ENCODE results near the gene FNDC11. TPM values are rescaled to one million over a fixed set of nuclear protein-coding genes. Genes with fewer than 3 reads are reported as not detected.
"Not testable (repeated sequence)": the region's sequence is repeated elsewhere in the genome, so short reads cannot be mapped to it uniquely, and the experiment has no call there.

FNDC11 gene
- total RNA-seq, 1 experiment from 2014 or later, result 2.5 TPM

GRCh38 chr20:63513207-63513606, 40.8 kb upstream of the FNDC11 start:
- no peaks in the 10 kb centered on the region for H3K79me1 ChIP-seq (ENCODE audit: insufficient read depth, low read depth, low read length, poor library complexity, severe bottlenecking)
- H2BK12ac ChIP-seq (ENCODE audit: insufficient read length, low read depth, low read length), result no peak overlapping the region
- H2BK5ac ChIP-seq (ENCODE audit: insufficient read length, low read length), result no peak overlapping the region
- H3K27me3 ChIP-seq (ENCODE audit: insufficient read depth, low read length), result no peaks in the 10 kb centered on the region
- H2BK20ac ChIP-seq (ENCODE audit: low read depth, low read length, poor library complexity, severe bottlenecking), result no peak overlapping the region
- H3K4me1 ChIP-seq (ENCODE audit: insufficient read depth, low read length), result no peaks in the 10 kb centered on the region
- no peak overlapping the region for H3K18ac ChIP-seq (ENCODE audit: insufficient read length, low read depth, low read length)
- Mint-ChIP-seq H3K4me3 (no peak overlapping the region), H3K9me3 (peaks cover 12 to 46% of the 10 kb centered on the region in 2 experiments), H3K36me3 (ENCODE audit: insufficient read depth in 1 of 3, low read depth in 3 of 3) (peaks cover 0 to 35% (median 2%) of the 10 kb centered on the region in 3 experiments; a peak in 4 of 7 replicates), H3K27me3 (ENCODE audit: low read depth) (peaks cover 61% of the 10 kb centered on the region), H3K27ac (no peak overlapping the region), H3K4me1 (peaks cover 0 to 4% of the 10 kb centered on the region in 2 experiments; a peak in 1 of 4 replicates)
- H2BK15ac ChIP-seq (ENCODE audit: low read depth, low read length), result no peak overlapping the region
- no CpG with 5 or more reads among the region's 3 CpGs for WGBS (ENCODE audit: extremely low coverage, insufficient read length, low lambda C conversion rate)
- H3K56ac ChIP-seq (ENCODE audit: insufficient read length, low read depth, low read length), result no peak overlapping the region
- H3K23ac ChIP-seq (ENCODE audit: insufficient read length, low read depth, low read length), result no peak overlapping the region
- no peak overlapping the region for H2AK5ac ChIP-seq (ENCODE audit: insufficient read length, low read length)
- H4K20me1 ChIP-seq (ENCODE audit: control insufficient read depth, insufficient read depth, insufficient read length), result no peaks in the 10 kb centered on the region
- H4K5ac ChIP-seq (ENCODE audit: insufficient read length, low read depth, low read length), result no peak overlapping the region
- no peak for DNase-seq
- no peak overlapping the region for H3K9ac ChIP-seq (ENCODE audit: extremely low read depth, insufficient read length, low read length)
- H3K9me3 ChIP-seq (ENCODE audit: control insufficient read depth, low read depth, low read length), result no peaks in the 10 kb centered on the region
- no peaks in the 10 kb centered on the region for H3K79me2 ChIP-seq (ENCODE audit: insufficient read depth, low read length)
- no peak overlapping the region for H3T11ph ChIP-seq (ENCODE audit: low read length)
- no peak overlapping the region for H3K4ac ChIP-seq (ENCODE audit: low read depth, low read length)
- no peak for TF ChIP-seq CTCF (conservative IDR thresholded peaks at IDR 0.05)
- no peaks in the 10 kb centered on the region for H3K23me2 ChIP-seq (ENCODE audit: insufficient read length, low read depth, low read length, poor library complexity, severe bottlenecking)
- H3K14ac ChIP-seq (ENCODE audit: insufficient read depth, low read length), result no peak overlapping the region
- no peak overlapping the region for H3K4me2 ChIP-seq (ENCODE audit: insufficient read depth, insufficient read length, low read length)
- no peak overlapping the region for H2AFZ ChIP-seq (ENCODE audit: low read length)
- H3K27ac ChIP-seq (ENCODE audit: insufficient read length, low read depth, low read length), result no peak overlapping the region
- H4K8ac ChIP-seq (replicated peaks; ENCODE audit: insufficient read length, low read depth, low read length), result no peak overlapping the region
- no peak overlapping the region for H2BK120ac ChIP-seq (ENCODE audit: low read depth, low read length, poor library complexity, severe bottlenecking)
- no peak overlapping the region for H4K91ac ChIP-seq (ENCODE audit: insufficient read length, low read depth, low read length)

GRCh38 chr20:63514520-63514919, 39.4 kb upstream of the FNDC11 start:
- H2BK5ac ChIP-seq (ENCODE audit: insufficient read length, low read length); H3K23ac ChIP-seq (ENCODE audit: insufficient read length, low read depth, low read length); H3K4me1 ChIP-seq (ENCODE audit: insufficient read depth, low read length); H3K4me2 ChIP-seq (ENCODE audit: insufficient read depth, insufficient read length, low read length); H4K8ac ChIP-seq (replicated peaks; ENCODE audit: insufficient read length, low read depth, low read length); H3K27ac ChIP-seq (ENCODE audit: insufficient read length, low read depth, low read length); H3K9me3 ChIP-seq (ENCODE audit: control insufficient read depth, low read depth, low read length); H2BK12ac ChIP-seq (ENCODE audit: insufficient read length, low read depth, low read length); H3K23me2 ChIP-seq (ENCODE audit: insufficient read length, low read depth, low read length, poor library complexity, severe bottlenecking); H2AFZ ChIP-seq (ENCODE audit: low read length); H4K20me1 ChIP-seq (ENCODE audit: control insufficient read depth, insufficient read depth, insufficient read length); H2BK120ac ChIP-seq (ENCODE audit: low read depth, low read length, poor library complexity, severe bottlenecking); H2BK20ac ChIP-seq (ENCODE audit: low read depth, low read length, poor library complexity, severe bottlenecking); H2AK5ac ChIP-seq (ENCODE audit: insufficient read length, low read length); H2BK15ac ChIP-seq (ENCODE audit: low read depth, low read length); H3T11ph ChIP-seq (ENCODE audit: low read length); H3K56ac ChIP-seq (ENCODE audit: insufficient read length, low read depth, low read length); H3K4me3 Mint-ChIP-seq; H3K79me1 ChIP-seq (ENCODE audit: insufficient read depth, low read depth, low read length, poor library complexity, severe bottlenecking); H3K9ac ChIP-seq (ENCODE audit: extremely low read depth, insufficient read length, low read length); H4K91ac ChIP-seq (ENCODE audit: insufficient read length, low read depth, low read length); H3K27me3 ChIP-seq (ENCODE audit: insufficient read depth, low read length); H3K14ac ChIP-seq (ENCODE audit: insufficient read depth, low read length); H3K4ac ChIP-seq (ENCODE audit: low read depth, low read length); DNase-seq; H3K18ac ChIP-seq (ENCODE audit: insufficient read length, low read depth, low read length); H3K79me2 ChIP-seq (ENCODE audit: insufficient read depth, low read length); H4K5ac ChIP-seq (ENCODE audit: insufficient read length, low read depth, low read length): not testable (repeated sequence)
- Mint-ChIP-seq H3K36me3 (ENCODE audit: insufficient read depth in 1 of 3, low read depth in 3 of 3) (peaks cover 0 to 33% (median 4%) of the 10 kb centered on the region in 3 experiments; a peak in 4 of 7 replicates), H3K4me1 (peaks cover 0 to 14% of the 10 kb centered on the region in 2 experiments; a peak in 2 of 4 replicates), H3K27ac (peak overlapping the region in 1 of 3 experiments; percentile 78; a peak in 2 of 7 replicates), H3K9me3 (peaks cover 6 to 37% of the 10 kb centered on the region in 2 experiments), H3K27me3 (ENCODE audit: low read depth) (peaks cover 60% of the 10 kb centered on the region)
- WGBS (ENCODE audit: extremely low coverage, insufficient read length, low lambda C conversion rate), result no CpG with 5 or more reads among the region's 10 CpGs
